Measurements from ENCODE around the gene BTNL2. TPM values are rescaled to one million over a fixed set of nuclear protein-coding genes. Genes with fewer than 3 reads are reported as not detected.

Gene BTNL2, protein sequence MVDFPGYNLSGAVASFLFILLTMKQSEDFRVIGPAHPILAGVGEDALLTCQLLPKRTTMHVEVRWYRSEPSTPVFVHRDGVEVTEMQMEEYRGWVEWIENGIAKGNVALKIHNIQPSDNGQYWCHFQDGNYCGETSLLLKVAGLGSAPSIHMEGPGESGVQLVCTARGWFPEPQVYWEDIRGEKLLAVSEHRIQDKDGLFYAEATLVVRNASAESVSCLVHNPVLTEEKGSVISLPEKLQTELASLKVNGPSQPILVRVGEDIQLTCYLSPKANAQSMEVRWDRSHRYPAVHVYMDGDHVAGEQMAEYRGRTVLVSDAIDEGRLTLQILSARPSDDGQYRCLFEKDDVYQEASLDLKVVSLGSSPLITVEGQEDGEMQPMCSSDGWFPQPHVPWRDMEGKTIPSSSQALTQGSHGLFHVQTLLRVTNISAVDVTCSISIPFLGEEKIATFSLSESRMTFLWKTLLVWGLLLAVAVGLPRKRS
- total RNA-seq (2014; rRNA removed; shearing (Covaris generic); ENCODE audit: low replicate concordance) = not detected in 2 replicates

DNA sequence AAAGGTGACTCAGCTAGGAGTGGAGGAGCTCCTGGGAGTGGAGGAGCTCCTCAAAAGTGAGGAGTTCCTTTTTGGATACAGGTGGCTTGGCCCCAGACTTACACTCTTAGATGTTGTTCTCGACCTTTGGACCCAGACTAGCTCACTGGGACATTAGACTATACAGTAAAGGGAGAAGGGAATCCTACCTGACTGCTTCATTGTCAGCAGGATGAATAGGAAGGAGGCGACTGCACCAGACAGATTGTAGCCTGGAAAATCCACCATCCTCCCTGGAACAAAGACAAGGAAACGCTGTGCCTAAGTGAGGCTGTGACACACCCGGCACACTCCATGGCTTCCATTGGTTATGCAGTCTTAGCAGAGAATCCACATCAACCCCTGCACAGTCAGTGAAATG lies at the start of gene BTNL2:
BTNL2 (minus strand) TSS at position 325 of the 400 bp plus-strand sequence; CDS start at position 267, 58 bp downstream.
- H3K79me2 ChIP-seq (ENCODE audit: low read length) = no peaks in the 10 kb centered on the region
- no peak for DNase-seq
- H4K20me1 ChIP-seq (ENCODE audit: insufficient read depth, low read depth, low read length) = no peaks in the 10 kb centered on the region
- H3K4me2 ChIP-seq (ENCODE audit: low read depth, low read length, poor library complexity, severe bottlenecking) = no peak within 1 kb of the TSS
- no peak within 1 kb of the TSS for H3K9ac ChIP-seq (ENCODE audit: low read length)
- H3K4me1 ChIP-seq (ENCODE audit: low read length) = peaks cover 4% of the 10 kb centered on the region; the same call in 1 of the 2 replicates
- no peaks in the 10 kb centered on the region for H3K27me3 ChIP-seq (ENCODE audit: low read length)
- H3K9me3 ChIP-seq (ENCODE audit: low read length) = no peaks in the 10 kb centered on the region
- no peaks in the 10 kb centered on the region for H3K9me2 ChIP-seq (replicated peaks; ENCODE audit: insufficient read depth, low read length)
- no peak within 1 kb of the TSS for H2AFZ ChIP-seq (ENCODE audit: low read length)
- no peak within 1 kb of the TSS for H3K27ac ChIP-seq (ENCODE audit: low read length)
- no peaks in the 10 kb centered on the region for H3K36me3 ChIP-seq (ENCODE audit: insufficient read depth, low read length)
- no peak within 1 kb of the TSS for H3K4me3 ChIP-seq (ENCODE audit: low read length)

DNA sequence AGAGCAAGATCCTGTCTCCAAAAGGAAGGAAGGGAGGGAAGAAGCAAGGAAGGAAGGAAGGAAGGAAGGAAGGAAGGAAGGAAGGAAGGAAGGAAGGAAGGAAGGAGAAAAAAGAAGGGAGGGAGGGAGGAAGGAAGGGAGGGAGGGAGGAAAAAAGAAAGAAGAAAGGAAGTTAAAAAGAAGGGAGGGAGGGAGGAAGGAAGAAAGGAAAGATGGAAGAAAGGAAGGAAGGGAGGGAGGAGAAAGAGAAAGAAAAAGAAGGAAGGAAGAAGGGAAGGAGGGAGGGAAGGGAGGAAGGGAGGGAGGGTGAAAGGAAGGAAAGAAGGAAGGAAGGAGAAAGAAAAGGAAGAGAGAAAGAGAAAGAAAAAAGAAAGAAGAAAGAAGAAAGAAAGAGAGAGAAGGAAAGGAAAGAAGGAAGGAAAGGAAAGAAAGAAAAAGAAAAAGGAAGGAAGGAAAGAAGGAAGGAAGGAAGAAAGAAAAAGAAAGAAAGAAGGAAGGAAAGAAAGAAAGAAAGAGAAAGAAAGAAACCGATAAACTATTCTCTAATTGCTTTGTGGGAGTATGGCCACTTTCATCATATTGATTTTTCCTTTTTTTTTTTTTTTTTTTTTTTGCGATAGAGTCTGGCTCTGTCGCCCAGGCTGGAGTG lies 42.2 kb upstream of the BTNL2 start:
- Histone ChIP-seq H3K4me3 (ENCODE audit: low read length) (no peak overlapping the region), H3K9me3 (ENCODE audit: low read length) (no peaks in the 10 kb centered on the region), H3K9me2 (replicated peaks; ENCODE audit: insufficient read depth, low read length) (no peaks in the 10 kb centered on the region), H3K36me3 (ENCODE audit: insufficient read depth, low read length) (peaks cover 9% of the 10 kb centered on the region), H3K4me2 (ENCODE audit: low read depth, low read length, poor library complexity, severe bottlenecking) (no peak overlapping the region), H3K9ac (ENCODE audit: low read length) (no peak overlapping the region), H2AFZ (ENCODE audit: low read length) (no peak overlapping the region), H3K79me2 (ENCODE audit: low read length) (no peaks in the 10 kb centered on the region), H3K27me3 (ENCODE audit: low read length) (no peaks in the 10 kb centered on the region), H3K4me1 (ENCODE audit: low read length) (peaks cover 15% of the 10 kb centered on the region), H3K27ac (ENCODE audit: low read length) (no peak overlapping the region), H4K20me1 (ENCODE audit: insufficient read depth, low read depth, low read length) (0 out of 2 replicates have a peak, but pooled peaks cover 2% of the 10 kb centered on the region)
- DNase-seq = no peak

DNA sequence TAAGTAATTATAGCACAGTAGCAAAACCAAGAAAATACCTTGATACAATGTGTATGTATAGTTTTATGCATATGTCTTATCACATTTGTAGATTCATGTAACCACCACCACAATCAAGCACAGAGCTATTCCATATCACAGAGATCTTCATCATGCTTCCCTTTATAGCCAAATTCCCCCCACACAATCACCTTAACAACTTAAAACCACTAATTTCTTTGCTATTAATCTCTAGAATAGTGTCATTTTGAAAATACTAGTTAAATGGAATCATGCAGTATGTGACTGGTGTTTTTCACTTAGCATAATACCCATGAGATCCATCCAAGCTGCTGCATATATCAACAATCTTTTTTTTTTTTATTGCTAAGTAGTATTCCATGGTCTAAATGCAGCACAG lies 41.0 kb upstream of the BTNL2 start:
- no peaks in the 10 kb centered on the region for H3K9me2 ChIP-seq (replicated peaks; ENCODE audit: insufficient read depth, low read length)
- H3K36me3 ChIP-seq (ENCODE audit: insufficient read depth, low read length) = peaks cover 22% of the 10 kb centered on the region
- no peaks in the 10 kb centered on the region for H3K27me3 ChIP-seq (ENCODE audit: low read length)
- H3K9ac ChIP-seq (ENCODE audit: low read length) = no peak overlapping the region
- peaks cover 15% of the 10 kb centered on the region for H3K4me1 ChIP-seq (ENCODE audit: low read length)
- no peaks in the 10 kb centered on the region for H3K9me3 ChIP-seq (ENCODE audit: low read length)
- 0 out of 2 replicates have a peak, but pooled peaks cover 5% of the 10 kb centered on the region for H4K20me1 ChIP-seq (ENCODE audit: insufficient read depth, low read depth, low read length)
- no peak overlapping the region for H3K4me3 ChIP-seq (ENCODE audit: low read length)
- H3K79me2 ChIP-seq (ENCODE audit: low read length) = no peaks in the 10 kb centered on the region
- peak; percentile 36 for DNase-seq
- no peak overlapping the region for H3K4me2 ChIP-seq (ENCODE audit: low read depth, low read length, poor library complexity, severe bottlenecking)
- H2AFZ ChIP-seq (ENCODE audit: low read length) = no peak overlapping the region
- no peak overlapping the region for H3K27ac ChIP-seq (ENCODE audit: low read length)

DNA sequence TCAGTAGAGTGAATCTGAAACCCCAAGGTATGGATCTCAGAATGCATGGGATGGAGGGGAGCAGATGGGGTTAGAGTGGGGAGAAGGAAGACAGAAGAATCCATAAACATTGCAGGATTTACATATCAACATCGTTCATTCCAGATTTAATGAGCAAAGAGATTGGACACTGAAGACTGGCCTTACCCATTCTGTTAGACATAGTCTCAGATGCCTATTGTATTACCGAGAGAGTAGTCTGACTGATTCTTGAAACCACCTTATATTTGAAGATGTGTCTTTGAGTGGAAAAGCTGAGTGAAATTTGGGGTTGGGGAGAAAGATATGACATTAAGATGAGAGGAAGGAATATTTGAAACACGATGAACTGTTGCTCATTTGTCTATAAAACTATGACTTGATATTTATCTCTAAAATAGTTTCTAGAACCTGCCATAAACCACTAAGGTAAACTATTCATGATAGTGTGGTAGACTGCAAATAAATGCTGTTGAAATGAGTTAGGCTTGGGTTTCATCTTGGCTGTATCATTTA lies 38.4 kb upstream of the BTNL2 start:
- Histone ChIP-seq H3K4me1 (ENCODE audit: low read length) (peaks cover 32% of the 10 kb centered on the region), H3K27me3 (ENCODE audit: low read length) (no peaks in the 10 kb centered on the region), H3K27ac (ENCODE audit: low read length) (no peak overlapping the region), H3K9me2 (replicated peaks; ENCODE audit: insufficient read depth, low read length) (no peaks in the 10 kb centered on the region), H2AFZ (ENCODE audit: low read length) (no peak overlapping the region), H3K4me2 (ENCODE audit: low read depth, low read length, poor library complexity, severe bottlenecking) (peak overlapping the region; percentile 28), H3K9ac (ENCODE audit: low read length) (no peak overlapping the region), H4K20me1 (ENCODE audit: insufficient read depth, low read depth, low read length) (peaks cover 19% of the 10 kb centered on the region), H3K9me3 (ENCODE audit: low read length) (no peaks in the 10 kb centered on the region), H3K79me2 (ENCODE audit: low read length) (peaks cover 10% of the 10 kb centered on the region), H3K36me3 (ENCODE audit: insufficient read depth, low read length) (peaks cover 46% of the 10 kb centered on the region), H3K4me3 (ENCODE audit: low read length) (no peak overlapping the region)
- no peak for DNase-seq

DNA sequence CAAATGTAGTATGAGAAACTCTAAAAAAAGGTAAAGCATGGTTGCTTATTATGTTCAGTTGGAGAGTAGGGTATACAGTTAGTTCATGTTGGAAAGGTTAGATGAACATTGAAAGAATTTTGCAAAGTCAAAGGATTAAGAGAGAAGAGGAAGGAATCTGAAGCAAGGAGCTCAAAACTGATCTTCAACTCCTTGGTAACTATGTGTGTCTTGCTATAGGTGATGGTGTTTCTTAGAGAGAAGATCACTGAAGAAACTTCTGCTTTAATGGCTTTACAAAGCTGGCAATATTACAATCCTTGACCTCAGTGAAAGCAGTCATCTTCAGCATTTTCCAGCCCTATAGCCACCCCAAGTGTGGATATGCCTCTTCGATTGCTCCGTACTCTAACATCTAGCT lies 37.5 kb upstream of the BTNL2 start:
- H3K4me2 ChIP-seq (ENCODE audit: low read depth, low read length, poor library complexity, severe bottlenecking) = no peak overlapping the region
- no peak overlapping the region for H3K9ac ChIP-seq (ENCODE audit: low read length)
- H3K4me3 ChIP-seq (ENCODE audit: low read length) = no peak overlapping the region

DNA sequence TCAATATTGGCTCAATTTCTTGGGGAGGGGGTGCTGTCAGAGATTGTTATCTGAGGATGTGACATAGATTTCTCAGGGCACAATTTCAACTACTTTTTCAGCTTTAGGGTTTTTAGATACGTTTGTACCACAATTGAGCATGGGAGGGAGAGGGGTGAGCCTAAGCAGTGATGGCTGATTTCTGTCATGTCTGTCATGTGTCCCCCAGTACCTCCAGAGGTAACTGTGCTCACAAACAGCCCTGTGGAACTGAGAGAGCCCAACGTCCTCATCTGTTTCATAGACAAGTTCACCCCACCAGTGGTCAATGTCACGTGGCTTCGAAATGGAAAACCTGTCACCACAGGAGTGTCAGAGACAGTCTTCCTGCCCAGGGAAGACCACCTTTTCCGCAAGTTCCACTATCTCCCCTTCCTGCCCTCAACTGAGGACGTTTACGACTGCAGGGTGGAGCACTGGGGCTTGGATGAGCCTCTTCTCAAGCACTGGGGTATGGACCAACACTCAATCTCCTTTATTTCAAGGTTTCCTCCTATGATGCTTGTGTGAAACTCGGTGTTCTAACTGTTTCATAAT lies 36.1 kb upstream of the BTNL2 start:
- H2AFZ ChIP-seq (ENCODE audit: low read length) = no peak overlapping the region
- no peak overlapping the region for H3K9ac ChIP-seq (ENCODE audit: low read length)
- H3K36me3 ChIP-seq (ENCODE audit: insufficient read depth, low read length) = peaks cover 47% of the 10 kb centered on the region
- no peaks in the 10 kb centered on the region for H3K9me3 ChIP-seq (ENCODE audit: low read length)
- H3K79me2 ChIP-seq (ENCODE audit: low read length) = peaks cover 15% of the 10 kb centered on the region
- peaks cover 19% of the 10 kb centered on the region for H4K20me1 ChIP-seq (ENCODE audit: insufficient read depth, low read depth, low read length)
- no peak for DNase-seq
- H3K4me1 ChIP-seq (ENCODE audit: low read length) = peaks cover 40% of the 10 kb centered on the region
- H3K27ac ChIP-seq (ENCODE audit: low read length) = no peak overlapping the region
- no peak overlapping the region for H3K4me2 ChIP-seq (ENCODE audit: low read depth, low read length, poor library complexity, severe bottlenecking)
- no peak overlapping the region for H3K4me3 ChIP-seq (ENCODE audit: low read length)
- no peaks in the 10 kb centered on the region for H3K9me2 ChIP-seq (replicated peaks; ENCODE audit: insufficient read depth, low read length)
- H3K27me3 ChIP-seq (ENCODE audit: low read length) = no peaks in the 10 kb centered on the region

More for the DNA sequence above, 37.5 kb upstream of the BTNL2 start:
- Histone ChIP-seq H2AFZ (ENCODE audit: low read length) (no peak overlapping the region), H4K20me1 (ENCODE audit: insufficient read depth, low read depth, low read length) (peaks cover 19% of the 10 kb centered on the region), H3K9me3 (ENCODE audit: low read length) (no peaks in the 10 kb centered on the region), H3K9me2 (replicated peaks; ENCODE audit: insufficient read depth, low read length) (no peaks in the 10 kb centered on the region), H3K27ac (ENCODE audit: low read length) (no peak overlapping the region), H3K27me3 (ENCODE audit: low read length) (no peaks in the 10 kb centered on the region), H3K79me2 (ENCODE audit: low read length) (peaks cover 15% of the 10 kb centered on the region), H3K4me1 (ENCODE audit: low read length) (peaks cover 35% of the 10 kb centered on the region), H3K36me3 (ENCODE audit: insufficient read depth, low read length) (peaks cover 47% of the 10 kb centered on the region)
- DNase-seq = no peak

DNA sequence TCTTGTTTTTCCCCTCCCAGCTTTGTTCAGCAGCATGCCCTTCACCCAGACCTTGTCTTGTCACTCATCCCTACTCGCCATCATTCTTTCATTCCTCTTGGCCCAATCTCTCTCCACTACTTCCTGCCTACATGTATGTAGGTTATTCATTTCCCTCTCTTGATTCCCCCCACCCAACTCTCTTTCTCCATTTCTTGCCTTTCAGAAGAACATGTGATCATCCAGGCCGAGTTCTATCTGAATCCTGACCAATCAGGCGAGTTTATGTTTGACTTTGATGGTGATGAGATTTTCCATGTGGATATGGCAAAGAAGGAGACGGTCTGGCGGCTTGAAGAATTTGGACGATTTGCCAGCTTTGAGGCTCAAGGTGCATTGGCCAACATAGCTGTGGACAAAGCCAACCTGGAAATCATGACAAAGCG lies 35.3 kb upstream of the BTNL2 start:
- no peaks in the 10 kb centered on the region for H3K9me3 ChIP-seq (ENCODE audit: low read length)
- H3K9me2 ChIP-seq (replicated peaks; ENCODE audit: insufficient read depth, low read length) = no peaks in the 10 kb centered on the region
- H3K9ac ChIP-seq (ENCODE audit: low read length) = no peak overlapping the region
- H2AFZ ChIP-seq (ENCODE audit: low read length) = no peak overlapping the region
- H4K20me1 ChIP-seq (ENCODE audit: insufficient read depth, low read depth, low read length) = peaks cover 19% of the 10 kb centered on the region
- H3K4me2 ChIP-seq (ENCODE audit: low read depth, low read length, poor library complexity, severe bottlenecking) = peak overlapping the region; percentile 13
- no peak overlapping the region for H3K27ac ChIP-seq (ENCODE audit: low read length)
- no peak overlapping the region for H3K4me3 ChIP-seq (ENCODE audit: low read length)
- peaks cover 15% of the 10 kb centered on the region for H3K79me2 ChIP-seq (ENCODE audit: low read length)
- H3K27me3 ChIP-seq (ENCODE audit: low read length) = no peaks in the 10 kb centered on the region
- peaks cover 47% of the 10 kb centered on the region for H3K36me3 ChIP-seq (ENCODE audit: insufficient read depth, low read length)
- DNase-seq = no peak
- peaks cover 48% of the 10 kb centered on the region for H3K4me1 ChIP-seq (ENCODE audit: low read length)
